DND-41 (cell line): ENCODE results near the gene NAALADL1.

Source experiments
- EZH2 ChIP-seq: IDR thresholded peaks from 3 replicates; pipeline ENCODE4 v1.6.1; 2012; ENCODE audit warnings: borderline replicate concordance, low read depth, mild to moderate bottlenecking, moderate library complexity, low read length, inconsistent platforms; ENCODE audit not compliant: severe bottlenecking
- TF ChIP-seq, protein P1 (sequence below): IDR thresholded peaks from 2 replicates; pipeline ENCODE4 v1.5.1; 2012; ENCODE audit warnings: borderline replicate concordance, low read length, moderate library complexity, mild to moderate bottlenecking; ENCODE audit not compliant: poor library complexity, severe bottlenecking; ENCODE audit errors: extremely low read depth

DNA sequence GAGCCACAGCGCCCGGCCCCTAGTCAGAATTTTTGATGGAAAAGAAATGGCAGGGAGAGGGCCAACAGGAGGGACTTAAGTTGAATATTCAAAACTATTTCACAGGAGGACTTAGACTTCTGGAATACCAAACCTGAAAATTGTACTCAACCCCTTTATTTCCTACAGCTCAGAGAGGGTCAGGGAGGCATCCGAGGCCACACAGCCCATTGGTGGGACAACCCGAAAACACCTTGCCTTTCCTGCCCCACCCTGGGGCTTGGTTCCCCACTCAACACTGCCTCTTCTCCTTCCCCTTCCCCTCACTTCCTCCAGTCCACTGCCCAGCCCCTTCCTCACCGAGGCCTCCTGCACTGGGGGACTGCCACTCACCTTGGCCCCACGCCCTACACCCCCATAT lies 1.4 kb downstream of the NAALADL1 start:
- TF ChIP-seq, protein P1, sequence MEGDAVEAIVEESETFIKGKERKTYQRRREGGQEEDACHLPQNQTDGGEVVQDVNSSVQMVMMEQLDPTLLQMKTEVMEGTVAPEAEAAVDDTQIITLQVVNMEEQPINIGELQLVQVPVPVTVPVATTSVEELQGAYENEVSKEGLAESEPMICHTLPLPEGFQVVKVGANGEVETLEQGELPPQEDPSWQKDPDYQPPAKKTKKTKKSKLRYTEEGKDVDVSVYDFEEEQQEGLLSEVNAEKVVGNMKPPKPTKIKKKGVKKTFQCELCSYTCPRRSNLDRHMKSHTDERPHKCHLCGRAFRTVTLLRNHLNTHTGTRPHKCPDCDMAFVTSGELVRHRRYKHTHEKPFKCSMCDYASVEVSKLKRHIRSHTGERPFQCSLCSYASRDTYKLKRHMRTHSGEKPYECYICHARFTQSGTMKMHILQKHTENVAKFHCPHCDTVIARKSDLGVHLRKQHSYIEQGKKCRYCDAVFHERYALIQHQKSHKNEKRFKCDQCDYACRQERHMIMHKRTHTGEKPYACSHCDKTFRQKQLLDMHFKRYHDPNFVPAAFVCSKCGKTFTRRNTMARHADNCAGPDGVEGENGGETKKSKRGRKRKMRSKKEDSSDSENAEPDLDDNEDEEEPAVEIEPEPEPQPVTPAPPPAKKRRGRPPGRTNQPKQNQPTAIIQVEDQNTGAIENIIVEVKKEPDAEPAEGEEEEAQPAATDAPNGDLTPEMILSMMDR = no peak
- no peak for TF ChIP-seq EZH2
